ENCODE data around the gene LDLRAD4.
"Not testable (repeated sequence)": the region's sequence is repeated elsewhere in the genome, so short reads cannot be mapped to it uniquely, and the experiment has no call there.

GRCh38 chr18:13608024-13608562 is 389.5 kb downstream of the LDLRAD4 start:
- not testable (repeated sequence) for TF ChIP-seq EZH2 (IDR thresholded peaks at IDR 0.05); FOXP2 (optimal IDR thresholded peaks at IDR 0.05; ENCODE audit: control extremely low read depth, extremely low read length, insufficient read depth)

Data from SK-N-MC (cell line).